Measurements from ENCODE around the gene ETV6.
"Not testable (repeated sequence)": the region's sequence is repeated elsewhere in the genome, so short reads cannot be mapped to it uniquely, and the experiment has no call there.

The ETV6 gene

DNA sequence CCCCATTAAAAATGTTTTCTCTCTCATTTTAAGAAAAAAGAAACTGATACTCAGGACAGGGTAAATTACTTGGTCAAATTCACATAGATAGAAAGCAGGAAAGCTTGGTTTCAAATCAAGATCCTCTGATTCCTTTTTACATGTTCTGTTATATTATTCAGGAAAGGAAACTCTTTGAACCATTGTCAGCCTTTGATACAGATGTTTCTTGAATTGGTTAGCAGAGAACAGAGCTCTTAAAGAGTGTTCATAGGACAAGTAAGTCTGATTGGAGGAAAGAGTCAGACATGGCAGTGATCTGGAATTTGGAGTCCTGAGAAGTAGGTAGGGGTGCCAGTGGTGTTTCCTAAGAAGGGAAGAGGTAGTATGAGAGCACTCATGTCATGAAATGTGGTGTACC lies 256.1 kb downstream of the ETV6 start:
- no peak for DNase-seq (ENCODE audit: low spot score)
- no peak for FAIRE-seq

- DNase-seq (ENCODE audit: low spot score): no peak
- FAIRE-seq: peak; percentile 88
Observed at GRCh38 chr12:11906286-11906935, 256.9 kb downstream of the ETV6 start.

DNA sequence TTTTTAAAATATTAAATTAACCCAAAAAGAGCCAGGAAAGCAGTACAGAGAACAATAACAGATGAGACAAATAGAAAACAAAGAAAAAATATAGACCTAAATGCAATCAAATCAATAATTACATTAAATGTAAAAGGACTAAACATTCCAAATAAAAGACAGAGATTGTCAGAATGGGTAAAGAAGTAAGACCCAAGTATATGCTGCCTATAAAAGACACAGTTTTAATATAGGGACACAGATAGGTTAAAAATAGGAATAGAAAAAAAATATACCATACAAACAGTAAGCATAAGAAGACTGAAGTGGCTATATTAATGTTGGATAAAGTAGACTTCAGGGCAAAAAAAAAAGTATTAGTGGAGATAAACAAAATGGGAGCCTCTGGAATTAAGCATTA lies 258.2 kb downstream of the ETV6 start:
- DNase-seq (ENCODE audit: low spot score) (no peak), FAIRE-seq (no peak)

GRCh38 chr12:11909406-11909805 lies 259.9 kb downstream of the ETV6 start:
- FAIRE-seq: not testable (repeated sequence)

GRCh38 chr12:11916113-11916512 lies 266.6 kb downstream of the ETV6 start:
- no peak for DNase-seq (ENCODE audit: low spot score)
- FAIRE-seq: no peak

More at GRCh38 chr12:11909406-11909805, 259.9 kb downstream of the ETV6 start:
- DNase-seq (ENCODE audit: low spot score): not testable (repeated sequence)

- DNase-seq (ENCODE audit: low spot score) (no peak), FAIRE-seq (no peak)
Observed at GRCh38 chr12:11916771-11917170, 267.3 kb downstream of the ETV6 start.

DNA sequence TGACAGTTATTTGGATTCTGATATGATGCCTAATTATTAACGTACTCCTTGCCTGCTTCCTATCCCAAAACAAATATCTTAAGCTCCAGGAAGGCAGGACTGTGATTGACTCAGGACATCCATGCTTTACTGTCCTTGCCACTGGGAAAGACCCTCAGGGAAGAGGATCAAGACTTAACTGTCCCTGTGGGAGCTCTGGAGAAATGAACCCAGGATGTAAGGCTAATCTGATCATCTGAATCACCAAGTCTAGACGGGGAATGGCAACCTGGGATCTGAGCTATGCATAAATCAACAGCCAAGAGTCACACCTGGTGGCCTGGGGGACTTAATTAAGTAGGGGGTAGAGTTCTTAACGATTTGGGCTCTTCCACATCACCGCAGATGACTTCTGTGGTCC lies 268.0 kb downstream of the ETV6 start:
- peak; percentile 9 for FAIRE-seq
- DNase-seq (ENCODE audit: low spot score): no peak

DNA sequence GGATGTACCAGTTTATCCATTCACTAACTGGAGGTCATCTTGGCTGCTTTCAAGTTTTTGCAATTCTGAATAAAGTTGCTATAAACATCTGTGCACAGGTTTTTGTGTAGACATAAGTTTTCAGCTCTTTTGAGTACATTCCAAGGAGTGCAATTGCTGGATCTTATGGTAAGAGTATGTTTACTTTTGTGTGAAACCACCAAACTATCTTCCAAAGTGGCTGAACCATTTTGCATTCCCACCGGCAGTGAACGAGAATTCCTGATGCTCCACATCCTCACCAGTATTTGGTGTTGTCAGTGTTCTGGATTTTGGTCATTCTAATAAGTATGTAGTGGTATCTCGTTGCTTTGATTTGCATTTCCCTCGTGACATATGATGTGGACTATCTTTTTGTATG lies 270.8 kb downstream of the ETV6 start:
- DNase-seq (ENCODE audit: low spot score) (no peak), FAIRE-seq (no peak)

- DNase-seq (ENCODE audit: low spot score): peak; percentile 48
Observed at GRCh38 chr12:11922361-11922760, 272.9 kb downstream of the ETV6 start.

GRCh38 chr12:11923067-11923466 lies 273.6 kb downstream of the ETV6 start:
- FAIRE-seq (peak; percentile 69), DNase-seq (ENCODE audit: low spot score) (no peak)

More at GRCh38 chr12:11922361-11922760, 272.9 kb downstream of the ETV6 start:
- no peak for FAIRE-seq

DNA sequence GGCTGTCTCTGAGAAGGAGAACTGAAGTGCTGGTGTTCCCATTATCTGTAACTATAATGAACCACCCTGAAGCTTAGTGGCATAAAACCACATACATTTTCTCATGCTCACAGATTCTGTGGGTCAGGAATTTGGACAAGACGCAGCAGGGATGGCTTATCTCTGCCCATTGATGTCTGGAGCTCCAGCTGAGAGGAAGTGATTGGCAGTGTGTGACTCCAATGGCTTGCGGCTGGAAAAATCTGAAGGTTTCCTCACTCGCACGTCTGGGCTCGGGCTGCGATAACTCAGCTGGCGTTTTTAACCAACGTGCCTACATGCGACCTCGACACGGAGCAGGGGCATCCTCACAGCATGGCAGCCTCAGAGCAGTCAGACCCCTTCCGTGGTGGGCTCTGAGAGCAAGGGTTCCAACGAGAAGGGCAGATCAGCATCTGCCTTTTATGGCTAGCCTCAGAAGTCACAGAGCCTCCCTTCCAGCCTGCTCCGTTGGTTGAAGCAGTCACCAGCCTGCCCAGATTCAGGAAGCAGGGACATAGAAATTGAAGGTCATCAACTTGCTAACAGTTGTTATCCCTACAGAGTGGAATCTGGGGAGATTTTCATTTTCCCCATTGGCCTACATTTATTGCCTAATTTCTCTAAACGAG lies 277.9 kb downstream of the ETV6 start:
- DNase-seq (ENCODE audit: low spot score) (no peak), FAIRE-seq (peak; percentile 85)

DNA sequence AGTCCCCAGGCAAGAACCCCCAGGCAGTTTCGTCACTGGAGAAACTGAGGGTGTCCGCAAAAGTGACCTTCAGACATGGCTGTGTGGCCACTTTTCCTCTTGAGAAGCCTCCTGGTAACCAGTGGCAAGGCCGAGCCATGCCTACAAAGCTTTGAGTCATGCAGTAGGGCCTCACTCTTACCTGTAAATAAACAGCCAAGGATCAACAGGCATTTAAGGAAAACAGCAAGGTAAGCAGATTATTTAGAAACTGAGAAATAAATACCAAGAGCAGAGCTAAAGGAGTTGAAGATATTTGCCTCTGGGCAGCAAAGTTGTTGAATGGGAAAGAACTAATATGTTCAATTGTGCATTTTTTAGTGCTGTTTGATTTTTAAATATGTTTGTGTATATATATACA lies 280.2 kb downstream of the ETV6 start:
- DNase-seq (ENCODE audit: low spot score) (no peak), FAIRE-seq (no peak)

DNA sequence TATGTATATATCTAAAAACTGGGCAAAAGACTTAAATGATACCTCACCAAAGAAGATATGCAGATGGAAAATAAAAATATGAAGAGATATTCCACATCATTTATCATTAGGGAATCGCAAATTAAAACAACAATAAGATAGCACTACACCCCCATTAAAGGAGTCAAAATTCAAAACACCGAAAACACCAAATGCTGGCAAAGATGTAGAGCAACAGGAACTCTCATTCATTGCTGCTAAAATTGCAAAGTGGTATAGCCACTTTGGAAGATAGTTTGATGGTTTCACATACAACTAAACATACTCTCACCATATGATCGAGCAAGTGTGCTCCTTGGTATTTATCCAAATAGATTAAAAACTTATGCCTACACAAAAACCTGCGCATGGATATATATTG lies 289.7 kb downstream of the ETV6 start:
- DNase-seq (ENCODE audit: low spot score) (no peak), FAIRE-seq (no peak)

DNA sequence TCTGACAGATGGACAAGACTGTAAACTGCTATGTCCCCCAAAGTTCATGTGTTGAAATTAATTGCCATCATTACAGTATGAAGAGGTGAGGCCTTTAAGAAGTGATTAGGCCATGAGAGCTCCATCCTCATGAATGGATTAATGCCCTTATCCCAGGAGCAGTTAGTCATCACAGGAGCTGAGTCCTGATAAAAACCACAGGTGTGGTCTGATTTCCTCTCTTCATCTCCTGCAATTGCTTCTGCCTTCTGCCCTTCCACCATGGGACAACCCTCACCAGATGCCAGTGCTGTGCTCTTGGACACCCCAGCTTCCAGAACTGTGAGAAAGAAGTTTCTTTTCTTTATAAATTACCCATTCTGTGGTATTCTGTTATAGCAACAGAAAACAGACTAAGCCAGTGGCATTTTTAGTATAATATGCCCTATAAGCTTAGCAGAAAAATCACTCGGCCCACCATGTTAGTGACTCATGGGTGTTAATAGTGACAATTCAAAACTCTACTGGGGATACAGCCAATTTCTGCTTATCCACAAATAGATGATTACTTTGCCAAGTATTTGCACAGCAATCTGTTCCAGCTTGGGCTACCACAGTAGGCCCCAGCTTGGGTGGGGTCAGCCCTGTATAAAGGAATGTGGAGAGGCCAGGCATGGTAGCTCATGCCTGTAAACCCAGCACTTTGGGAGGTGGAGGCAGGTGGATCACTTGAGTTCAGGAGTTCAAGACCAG lies 292.3 kb downstream of the ETV6 start:
- FAIRE-seq (peak; percentile 80), DNase-seq (ENCODE audit: low spot score) (peak; percentile 82)

DNA sequence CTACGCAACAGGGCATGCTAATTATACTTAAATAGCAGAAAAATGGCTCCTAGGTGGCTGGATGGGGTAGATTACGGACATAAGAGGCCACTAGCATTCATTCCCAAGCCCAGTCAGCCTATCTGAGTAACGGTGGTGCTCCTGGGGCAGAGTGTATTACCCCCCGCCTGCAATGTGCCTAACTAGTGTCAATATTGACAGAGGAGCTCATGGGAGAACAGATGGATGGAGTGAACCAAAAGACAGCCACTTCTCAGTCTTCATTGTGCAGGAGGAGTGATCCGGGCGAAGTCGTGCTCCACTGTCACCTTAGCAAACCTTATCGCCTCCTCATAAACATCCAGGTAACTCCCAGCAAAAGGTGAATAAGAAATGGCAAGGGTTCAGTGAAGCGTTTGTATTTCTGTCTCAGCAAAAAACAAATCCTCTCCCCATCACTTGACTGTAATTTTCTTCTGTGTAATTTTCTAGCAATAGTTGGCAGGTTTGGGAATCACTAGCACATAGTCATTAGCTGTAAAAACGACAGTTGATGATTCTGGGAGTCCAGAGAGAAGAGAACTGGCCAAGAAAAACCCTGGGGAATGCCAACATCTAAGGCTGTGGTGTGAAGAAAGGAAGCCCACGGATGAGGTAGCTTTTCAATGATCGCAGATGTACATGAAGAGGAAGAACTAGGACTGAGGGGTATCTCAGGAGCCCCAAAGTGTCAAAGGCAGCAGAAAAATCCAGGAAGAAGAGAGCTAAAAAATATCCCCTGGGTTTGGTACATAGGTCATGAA lies 294.6 kb downstream of the ETV6 start:
- peak; percentile 30 for FAIRE-seq
- DNase-seq (ENCODE audit: low spot score): no peak
